ENCODE measurements around the gene GTPBP3. TPM values are rescaled to one million over a fixed set of nuclear protein-coding genes. Genes with fewer than 3 reads are reported as not detected.

GTPBP3 gene
- total RNA-seq, 1 experiment from 2014 or later: 73.0 TPM

DNA sequence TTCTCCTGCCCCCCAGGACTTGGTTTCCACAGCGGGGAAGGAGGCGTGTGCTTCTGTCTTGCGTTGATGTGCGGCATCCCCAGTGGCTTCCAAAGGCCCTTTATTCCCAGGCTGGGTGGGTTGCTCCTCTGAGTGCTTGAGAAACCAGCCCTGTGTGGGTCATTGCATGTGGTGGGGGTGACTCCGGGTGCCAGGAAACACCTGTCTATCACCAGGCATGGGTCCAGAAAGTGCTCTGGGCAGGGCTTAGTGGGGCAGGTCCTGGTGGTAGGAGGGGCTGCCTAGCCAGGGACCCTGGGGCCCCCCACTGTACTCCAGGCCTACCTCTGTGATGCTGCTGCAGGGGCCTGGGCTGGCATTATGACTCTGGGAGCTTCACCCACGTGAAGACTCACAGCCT, 18.4 kb upstream of the GTPBP3 start:
- Histone ChIP-seq H3K9me2 (ENCODE audit: insufficient read depth) (no peaks in the 10 kb centered on the region), H3K9me3 (ENCODE audit: control insufficient read depth in 1 of 2, insufficient read depth in 1 of 2, low read depth in 1 of 2, low read length in 2 of 2) (no peaks in the 10 kb centered on the region), H3K9ac (ENCODE audit: low read length) (no peak overlapping the region), H3K36me3 (ENCODE audit: control insufficient read depth in 1 of 2, insufficient read depth in 2 of 2, low read length in 2 of 2) (peaks cover 20 to 28% of the 10 kb centered on the region in 2 experiments), H3K27ac (ENCODE audit: low read depth, low read length) (no peak overlapping the region), H4K20me1 (ENCODE audit: insufficient read depth) (no peaks in the 10 kb centered on the region), H2AFZ (ENCODE audit: low read depth, low read length, poor library complexity, severe bottlenecking) (no peak overlapping the region), H3K79me2 (ENCODE audit: insufficient read depth, low read length) (peaks cover 2% of the 10 kb centered on the region; the same call in 1 of the 2 replicates), H3K4me3 (replicated peaks in 1 of 2; ENCODE audit: low read depth in 1 of 2, low read length in 2 of 2) (no peak overlapping the region), H3K4me1 (ENCODE audit: control insufficient read depth in 1 of 2, insufficient read depth in 2 of 2, low read length in 2 of 2) (peaks cover 13 to 21% of the 10 kb centered on the region in 2 experiments), H3K4me2 (ENCODE audit: low read length) (no peak overlapping the region), H3K27me3 (ENCODE audit: insufficient read depth, low read length) (no peaks in the 10 kb centered on the region)
- intact Hi-C loops (cut with micrococcal nuclease): no loop called here
- POLR2A ChIA-PET: no interaction called here
- TF ChIP-seq CBX3 (IDR thresholded peaks at IDR 0.05; ENCODE audit: low read depth) (no peak), EZH2 (IDR thresholded peaks at IDR 0.05) (no peak), ZNF274 (IDR thresholded peaks at IDR 0.05; ENCODE audit: low read depth, low read length) (no peak), SP1 (IDR thresholded peaks at IDR 0.05; ENCODE audit: low read depth) (no peak), ELF1 (IDR thresholded peaks at IDR 0.05; ENCODE audit: borderline replicate concordance, low read depth) (no peak), POLR2AphosphoS5 (IDR thresholded peaks at IDR 0.05; ENCODE audit: low read depth, low read length) (no peak), FOSL1 (IDR thresholded peaks at IDR 0.05; ENCODE audit: low read depth) (no peak), JUND (IDR thresholded peaks at IDR 0.05) (no peak), POLR2A (IDR thresholded peaks at IDR 0.05; ENCODE audit: borderline replicate concordance, extremely low read depth, insufficient read depth, insufficient read length) (no peak), EGR1 (IDR thresholded peaks at IDR 0.05; ENCODE audit: low read depth) (no peak), CEBPB (IDR thresholded peaks at IDR 0.05; ENCODE audit: low read depth) (no peak)
- TF ChIP-seq, protein P1, sequence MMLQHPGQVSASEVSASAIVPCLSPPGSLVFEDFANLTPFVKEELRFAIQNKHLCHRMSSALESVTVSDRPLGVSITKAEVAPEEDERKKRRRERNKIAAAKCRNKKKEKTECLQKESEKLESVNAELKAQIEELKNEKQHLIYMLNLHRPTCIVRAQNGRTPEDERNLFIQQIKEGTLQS (IDR thresholded peaks at IDR 0.05): no peak
- RAD21 ChIA-PET (ENCODE audit: low non-redundant PET in 1 of 2, low total read pairs in 2 of 2, uncharacterized antibody in 2 of 2, unreplicated experiment in 2 of 2): no interaction called here
- no peak for ATAC-seq
- DNase-seq (ENCODE audit: low read depth, low spot score): no peak
- no TSS peak for BruUV-seq (replicated peaks)
- CTCF ChIA-PET: no interaction called here

DNA sequence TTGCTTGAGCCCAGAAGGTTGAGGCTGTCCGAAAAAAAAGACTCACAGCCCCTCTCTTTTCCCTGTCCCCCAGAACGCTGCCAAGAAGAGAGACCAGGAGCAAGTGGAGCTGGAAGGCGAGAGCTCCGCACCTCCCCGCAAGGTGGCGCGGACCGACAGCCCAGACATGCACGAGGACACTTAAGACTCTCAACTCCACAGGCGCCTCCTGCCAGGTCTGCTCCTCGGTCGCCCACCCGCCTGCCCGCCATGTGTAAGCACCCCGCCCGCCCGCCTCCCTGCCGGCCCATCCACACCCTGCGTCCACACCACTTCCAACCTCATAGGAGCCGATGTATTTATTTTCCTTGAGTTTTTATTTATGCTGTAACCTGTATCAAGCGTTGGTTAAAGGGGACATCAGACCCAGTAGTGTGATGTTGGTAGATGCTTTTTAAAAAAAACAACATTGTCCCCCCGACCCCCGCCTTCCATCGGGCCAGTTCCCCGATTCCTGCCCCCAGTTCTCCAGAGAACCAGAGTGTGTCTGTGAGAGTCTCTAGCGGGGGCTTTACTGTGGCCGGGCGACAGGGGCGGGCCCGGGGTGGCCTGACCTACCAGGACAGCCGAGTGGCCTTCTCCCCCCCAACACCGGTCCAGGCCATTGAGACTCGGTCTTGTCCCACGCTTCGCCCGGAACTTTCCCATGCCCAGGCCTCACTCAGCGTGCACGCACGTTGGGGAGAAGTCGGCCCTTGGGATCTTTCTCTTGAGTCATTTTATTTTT, 17.7 kb upstream of the GTPBP3 start:
- no peaks in the 10 kb centered on the region; the same call in 1 of the 2 replicates for H3K79me2 ChIP-seq (ENCODE audit: insufficient read depth, low read length)
- POLR2A ChIA-PET: no interaction called here
- ATAC-seq (no peak), DNase-seq (ENCODE audit: low read depth, low spot score) (no peak)
- BruUV-seq (replicated peaks): TSS peak; percentile 44
- no peak overlapping the region for H3K4me3 ChIP-seq (replicated peaks in 1 of 2; ENCODE audit: low read depth in 1 of 2, low read length in 2 of 2)
- H3K27me3 ChIP-seq (ENCODE audit: insufficient read depth, low read length): no peaks in the 10 kb centered on the region
- no peak overlapping the region for H3K4me2 ChIP-seq (ENCODE audit: low read length)
- H3K9ac ChIP-seq (ENCODE audit: low read length): no peak overlapping the region
- peaks cover 13 to 21% of the 10 kb centered on the region in 2 experiments for H3K4me1 ChIP-seq (ENCODE audit: control insufficient read depth in 1 of 2, insufficient read depth in 2 of 2, low read length in 2 of 2)
- H3K27ac ChIP-seq (ENCODE audit: low read depth, low read length): no peak overlapping the region
- H3K9me3 ChIP-seq (ENCODE audit: control insufficient read depth in 1 of 2, insufficient read depth in 1 of 2, low read depth in 1 of 2, low read length in 2 of 2): no peaks in the 10 kb centered on the region
- CTCF ChIA-PET: no interaction called here
- no peaks in the 10 kb centered on the region for H4K20me1 ChIP-seq (ENCODE audit: insufficient read depth)
- peaks cover 18 to 21% of the 10 kb centered on the region in 2 experiments; a peak in 3 of 4 replicates for H3K36me3 ChIP-seq (ENCODE audit: control insufficient read depth in 1 of 2, insufficient read depth in 2 of 2, low read length in 2 of 2)
- no peak overlapping the region for H2AFZ ChIP-seq (ENCODE audit: low read depth, low read length, poor library complexity, severe bottlenecking)
- intact Hi-C loops (cut with micrococcal nuclease): no loop called here
- no peaks in the 10 kb centered on the region for H3K9me2 ChIP-seq (ENCODE audit: insufficient read depth)
- RAD21 ChIA-PET (ENCODE audit: low non-redundant PET in 1 of 2, low total read pairs in 2 of 2, uncharacterized antibody in 2 of 2, unreplicated experiment in 2 of 2): no interaction called here
- TF ChIP-seq JUND (IDR thresholded peaks at IDR 0.05) (no peak), EZH2phosphoT487 (IDR thresholded peaks at IDR 0.05; ENCODE audit: borderline replicate concordance) (no peak), SP1 (IDR thresholded peaks at IDR 0.05; ENCODE audit: low read depth) (no peak), POLR2A (IDR thresholded peaks at IDR 0.05; ENCODE audit: borderline replicate concordance, extremely low read depth, insufficient read depth, insufficient read length) (no peak), RAD21 (IDR thresholded peaks at IDR 0.05; ENCODE audit: low read depth) (no peak), ZNF274 (IDR thresholded peaks at IDR 0.05; ENCODE audit: low read depth, low read length) (no peak), POLR2AphosphoS5 (IDR thresholded peaks at IDR 0.05; ENCODE audit: low read depth, low read length) (no peak), EGR1 (IDR thresholded peaks at IDR 0.05; ENCODE audit: low read depth) (no peak), CEBPB (IDR thresholded peaks at IDR 0.05; ENCODE audit: low read depth) (no peak), SIN3A (IDR thresholded peaks at IDR 0.05; ENCODE audit: low read depth) (no peak)
- TF ChIP-seq, protein P2, sequence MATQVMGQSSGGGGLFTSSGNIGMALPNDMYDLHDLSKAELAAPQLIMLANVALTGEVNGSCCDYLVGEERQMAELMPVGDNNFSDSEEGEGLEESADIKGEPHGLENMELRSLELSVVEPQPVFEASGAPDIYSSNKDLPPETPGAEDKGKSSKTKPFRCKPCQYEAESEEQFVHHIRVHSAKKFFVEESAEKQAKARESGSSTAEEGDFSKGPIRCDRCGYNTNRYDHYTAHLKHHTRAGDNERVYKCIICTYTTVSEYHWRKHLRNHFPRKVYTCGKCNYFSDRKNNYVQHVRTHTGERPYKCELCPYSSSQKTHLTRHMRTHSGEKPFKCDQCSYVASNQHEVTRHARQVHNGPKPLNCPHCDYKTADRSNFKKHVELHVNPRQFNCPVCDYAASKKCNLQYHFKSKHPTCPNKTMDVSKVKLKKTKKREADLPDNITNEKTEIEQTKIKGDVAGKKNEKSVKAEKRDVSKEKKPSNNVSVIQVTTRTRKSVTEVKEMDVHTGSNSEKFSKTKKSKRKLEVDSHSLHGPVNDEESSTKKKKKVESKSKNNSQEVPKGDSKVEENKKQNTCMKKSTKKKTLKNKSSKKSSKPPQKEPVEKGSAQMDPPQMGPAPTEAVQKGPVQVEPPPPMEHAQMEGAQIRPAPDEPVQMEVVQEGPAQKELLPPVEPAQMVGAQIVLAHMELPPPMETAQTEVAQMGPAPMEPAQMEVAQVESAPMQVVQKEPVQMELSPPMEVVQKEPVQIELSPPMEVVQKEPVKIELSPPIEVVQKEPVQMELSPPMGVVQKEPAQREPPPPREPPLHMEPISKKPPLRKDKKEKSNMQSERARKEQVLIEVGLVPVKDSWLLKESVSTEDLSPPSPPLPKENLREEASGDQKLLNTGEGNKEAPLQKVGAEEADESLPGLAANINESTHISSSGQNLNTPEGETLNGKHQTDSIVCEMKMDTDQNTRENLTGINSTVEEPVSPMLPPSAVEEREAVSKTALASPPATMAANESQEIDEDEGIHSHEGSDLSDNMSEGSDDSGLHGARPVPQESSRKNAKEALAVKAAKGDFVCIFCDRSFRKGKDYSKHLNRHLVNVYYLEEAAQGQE (IDR thresholded peaks at IDR 0.05; ENCODE audit: low read depth): no peak
- TF ChIP-seq, protein P3, sequence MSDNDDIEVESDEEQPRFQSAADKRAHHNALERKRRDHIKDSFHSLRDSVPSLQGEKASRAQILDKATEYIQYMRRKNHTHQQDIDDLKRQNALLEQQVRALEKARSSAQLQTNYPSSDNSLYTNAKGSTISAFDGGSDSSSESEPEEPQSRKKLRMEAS (IDR thresholded peaks at IDR 0.05): no peak
- TF ChIP-seq, protein P1 (IDR thresholded peaks at IDR 0.05): no peak
